WTC11 (cell line): ENCODE data around the gene KDM2A. TPM values are rescaled to one million over a fixed set of nuclear protein-coding genes. Genes with fewer than 3 reads are reported as not detected.

Source experiments
- ATAC-seq: fragments of 200-7000 bp; cut with Tn5 transposase; 2 replicates; pipeline ENCODE4 v1.10.0; 2021; ENCODE audit warnings: mild to moderate bottlenecking, moderate library complexity
- CTCF ChIA-PET: fragments of 300-600 bp; sonication (Branson Sonifier 250); formaldehyde crosslinking; loops from one replicate; lab custom pipeline; 2021; ENCODE audit warnings: antibody characterized with exemption; lab: Charles Lee
- POLR2A ChIA-PET: fragments of 350-600 bp; sonication (Branson Sonifier 250); formaldehyde crosslinking; loops from one replicate; lab custom pipeline; 2021; ENCODE audit warnings: antibody characterized with exemption; lab: Charles Lee
- DNase-seq: peaks from one replicate; pipeline ENCODE4 v3.0.0; 2021; ENCODE audit warnings: low spot score
- H3K27ac Mint-ChIP-seq: 2 replicates; pipeline ENCODE4 v1.8.0; 2021; ENCODE audit warnings: mixed read lengths
- H3K27me3 Mint-ChIP-seq: 2 replicates; pipeline ENCODE4 v1.8.0; 2021; ENCODE audit warnings: low read depth, mild to moderate bottlenecking, moderate library complexity, mixed read lengths
- H3K36me3 Mint-ChIP-seq: 2 replicates; pipeline ENCODE4 v1.8.0; 2021; ENCODE audit warnings: mixed read lengths
- H3K4me1 Mint-ChIP-seq: 2 replicates; pipeline ENCODE4 v1.8.0; 2022; ENCODE audit warnings: mixed read lengths
- H3K4me3 Mint-ChIP-seq: 2 replicates; pipeline ENCODE4 v1.8.0; 2021; ENCODE audit warnings: mild to moderate bottlenecking, moderate library complexity, mixed read lengths
- H3K9me3 Mint-ChIP-seq: 2 replicates; pipeline ENCODE4 v1.8.0; 2021; ENCODE audit warnings: mixed read lengths
- ATF1 ChIP-seq: sonication (generic); formaldehyde crosslinking; IDR thresholded peaks from 2 replicates; pipeline ENCODE4 v1.8.1; 2023; ENCODE audit warnings: mild to moderate bottlenecking, moderate library complexity, missing genetic modification reagents
- EMX1 ChIP-seq: fragments of 250-450 bp; sonication (Bioruptor Pico); IDR thresholded peaks from 2 replicates; pipeline ENCODE4 v1.8.0; 2021; ENCODE audit warnings: mild to moderate bottlenecking
- FOXJ3 ChIP-seq: sonication (generic); formaldehyde crosslinking; IDR thresholded peaks from 2 replicates; pipeline ENCODE4 v1.9.0; 2021; ENCODE audit warnings: missing genetic modification reagents, mild to moderate bottlenecking, borderline replicate concordance
- FOXK1 ChIP-seq: sonication (generic); formaldehyde crosslinking; IDR thresholded peaks from 2 replicates; pipeline ENCODE4 v1.8.0; 2022; ENCODE audit warnings: mild to moderate bottlenecking, moderate library complexity, missing genetic modification reagents
- FOXP1 ChIP-seq: sonication (generic); formaldehyde crosslinking; IDR thresholded peaks from 2 replicates; pipeline ENCODE4 v1.8.0; 2022; ENCODE audit warnings: missing genetic modification reagents, mild to moderate bottlenecking, moderate library complexity, borderline replicate concordance
- GRHL2 ChIP-seq: fragments of 250-450 bp; sonication (Bioruptor Pico); IDR thresholded peaks from 2 replicates; pipeline ENCODE4 v1.8.0; 2022; ENCODE audit warnings: mild to moderate bottlenecking, moderate library complexity; ENCODE audit not compliant: insufficient replicate concordance, severe bottlenecking
- MYBL2 ChIP-seq: sonication (generic); formaldehyde crosslinking; IDR thresholded peaks from 2 replicates; pipeline ENCODE4 v1.8.1; 2023; ENCODE audit warnings: mild to moderate bottlenecking, moderate library complexity, missing genetic modification reagents
- SMAD3 ChIP-seq: sonication (generic); formaldehyde crosslinking; IDR thresholded peaks from 2 replicates; pipeline ENCODE4 v1.8.0; 2022; ENCODE audit warnings: missing genetic modification reagents, mild to moderate bottlenecking, borderline replicate concordance
- SOX15 ChIP-seq: fragments of 250-450 bp; sonication (Bioruptor Pico); IDR thresholded peaks from 2 replicates; pipeline ENCODE4 v1.9.0; 2021; ENCODE audit warnings: mild to moderate bottlenecking
- TEAD4 ChIP-seq: sonication (generic); formaldehyde crosslinking; IDR thresholded peaks from 2 replicates; pipeline ENCODE4 v1.8.0; 2022; ENCODE audit warnings: mild to moderate bottlenecking, missing genetic modification reagents
- TP53 ChIP-seq: sonication (generic); formaldehyde crosslinking; IDR thresholded peaks from 2 replicates; pipeline ENCODE4 v1.8.1; 2023; ENCODE audit warnings: mild to moderate bottlenecking, missing genetic modification reagents
- ZNF423 ChIP-seq: fragments of 250-450 bp; sonication (Bioruptor Pico); IDR thresholded peaks from 2 replicates; pipeline ENCODE4 v2.1.2; 2022; ENCODE audit warnings: mild to moderate bottlenecking, moderate library complexity
- total RNA-seq: library from RNA; stranded (reverse); gene quantifications from 3 replicates; pipeline ENCODE4 v1.2.3, GENCODE V29; 2021
- TF ChIP-seq, protein P1 (sequence below): sonication (generic); formaldehyde crosslinking; IDR thresholded peaks from 2 replicates; pipeline ENCODE4 v1.8.0; 2023; ENCODE audit warnings: missing genetic modification reagents
- TF ChIP-seq, protein P2 (sequence below): sonication (generic); formaldehyde crosslinking; IDR thresholded peaks from 2 replicates; pipeline ENCODE4 v1.8.0; 2022; ENCODE audit warnings: missing genetic modification reagents
- TF ChIP-seq, protein P3 (sequence below): fragments of 250-450 bp; sonication (Bioruptor Pico); IDR thresholded peaks from 2 replicates; pipeline ENCODE4 v1.8.0; 2021; ENCODE audit warnings: mild to moderate bottlenecking
- TF ChIP-seq, protein P4 (sequence below): sonication (generic); formaldehyde crosslinking; IDR thresholded peaks from 2 replicates; pipeline ENCODE4 v1.8.0; 2023; ENCODE audit warnings: mild to moderate bottlenecking, missing genetic modification reagents
- TF ChIP-seq, protein P5 (sequence below): sonication (generic); formaldehyde crosslinking; IDR thresholded peaks from 2 replicates; pipeline ENCODE4 v1.8.0; 2023; ENCODE audit warnings: missing genetic modification reagents, mild to moderate bottlenecking, borderline replicate concordance
- TF ChIP-seq, protein P6 (sequence below): sonication (generic); formaldehyde crosslinking; IDR thresholded peaks from 2 replicates; pipeline ENCODE4 v1.8.1; 2023; ENCODE audit warnings: mild to moderate bottlenecking, missing genetic modification reagents, moderate library complexity

KDM2A gene
- total RNA-seq, 1 experiment from 2014 or later = 58.0 TPM

DNA sequence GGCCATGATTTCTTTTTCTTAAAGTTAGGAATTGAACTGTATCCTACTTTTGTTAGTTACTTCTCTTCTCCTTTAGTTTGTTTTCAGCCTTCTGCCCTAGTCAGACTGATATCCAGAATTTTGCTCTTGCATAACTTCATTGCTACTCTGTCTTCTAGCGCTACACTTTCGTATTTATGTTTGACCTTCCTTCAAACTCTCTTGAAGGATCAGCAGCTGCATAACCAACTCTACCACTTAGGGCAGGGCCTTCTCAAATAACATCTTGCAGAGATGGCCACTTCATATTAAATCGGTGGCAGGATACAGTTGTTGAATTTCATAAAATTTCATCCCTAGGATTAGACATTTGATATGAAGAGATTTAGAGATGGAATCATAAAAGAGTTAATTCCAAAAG, 43.9 kb downstream of the KDM2A start (continued):
- TF ChIP-seq, protein P1, sequence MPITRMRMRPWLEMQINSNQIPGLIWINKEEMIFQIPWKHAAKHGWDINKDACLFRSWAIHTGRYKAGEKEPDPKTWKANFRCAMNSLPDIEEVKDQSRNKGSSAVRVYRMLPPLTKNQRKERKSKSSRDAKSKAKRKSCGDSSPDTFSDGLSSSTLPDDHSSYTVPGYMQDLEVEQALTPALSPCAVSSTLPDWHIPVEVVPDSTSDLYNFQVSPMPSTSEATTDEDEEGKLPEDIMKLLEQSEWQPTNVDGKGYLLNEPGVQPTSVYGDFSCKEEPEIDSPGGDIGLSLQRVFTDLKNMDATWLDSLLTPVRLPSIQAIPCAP (CRISPR knock-in tag) = no peak
- TF ChIP-seq FOXK1 (no peak), TEAD4 (CRISPR knock-in tag) (no peak), SMAD3 (no peak), ZNF423 (CRISPR knock-in tag) (no peak), GRHL2 (no peak), ATF1 (CRISPR knock-in tag) (no peak), FOXP1 (CRISPR knock-in tag) (no peak), SOX15 (CRISPR knock-in tag) (no peak), FOXJ3 (no peak), EMX1 (CRISPR knock-in tag) (no peak)
- TF ChIP-seq, protein P2, sequence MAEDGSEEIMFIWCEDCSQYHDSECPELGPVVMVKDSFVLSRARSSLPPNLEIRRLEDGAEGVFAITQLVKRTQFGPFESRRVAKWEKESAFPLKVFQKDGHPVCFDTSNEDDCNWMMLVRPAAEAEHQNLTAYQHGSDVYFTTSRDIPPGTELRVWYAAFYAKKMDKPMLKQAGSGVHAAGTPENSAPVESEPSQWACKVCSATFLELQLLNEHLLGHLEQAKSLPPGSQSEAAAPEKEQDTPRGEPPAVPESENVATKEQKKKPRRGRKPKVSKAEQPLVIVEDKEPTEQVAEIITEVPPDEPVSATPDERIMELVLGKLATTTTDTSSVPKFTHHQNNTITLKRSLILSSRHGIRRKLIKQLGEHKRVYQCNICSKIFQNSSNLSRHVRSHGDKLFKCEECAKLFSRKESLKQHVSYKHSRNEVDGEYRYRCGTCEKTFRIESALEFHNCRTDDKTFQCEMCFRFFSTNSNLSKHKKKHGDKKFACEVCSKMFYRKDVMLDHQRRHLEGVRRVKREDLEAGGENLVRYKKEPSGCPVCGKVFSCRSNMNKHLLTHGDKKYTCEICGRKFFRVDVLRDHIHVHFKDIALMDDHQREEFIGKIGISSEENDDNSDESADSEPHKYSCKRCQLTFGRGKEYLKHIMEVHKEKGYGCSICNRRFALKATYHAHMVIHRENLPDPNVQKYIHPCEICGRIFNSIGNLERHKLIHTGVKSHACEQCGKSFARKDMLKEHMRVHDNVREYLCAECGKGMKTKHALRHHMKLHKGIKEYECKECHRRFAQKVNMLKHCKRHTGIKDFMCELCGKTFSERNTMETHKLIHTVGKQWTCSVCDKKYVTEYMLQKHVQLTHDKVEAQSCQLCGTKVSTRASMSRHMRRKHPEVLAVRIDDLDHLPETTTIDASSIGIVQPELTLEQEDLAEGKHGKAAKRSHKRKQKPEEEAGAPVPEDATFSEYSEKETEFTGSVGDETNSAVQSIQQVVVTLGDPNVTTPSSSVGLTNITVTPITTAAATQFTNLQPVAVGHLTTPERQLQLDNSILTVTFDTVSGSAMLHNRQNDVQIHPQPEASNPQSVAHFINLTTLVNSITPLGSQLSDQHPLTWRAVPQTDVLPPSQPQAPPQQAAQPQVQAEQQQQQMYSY (CRISPR knock-in tag) = no peak
- TF ChIP-seq, protein P3, sequence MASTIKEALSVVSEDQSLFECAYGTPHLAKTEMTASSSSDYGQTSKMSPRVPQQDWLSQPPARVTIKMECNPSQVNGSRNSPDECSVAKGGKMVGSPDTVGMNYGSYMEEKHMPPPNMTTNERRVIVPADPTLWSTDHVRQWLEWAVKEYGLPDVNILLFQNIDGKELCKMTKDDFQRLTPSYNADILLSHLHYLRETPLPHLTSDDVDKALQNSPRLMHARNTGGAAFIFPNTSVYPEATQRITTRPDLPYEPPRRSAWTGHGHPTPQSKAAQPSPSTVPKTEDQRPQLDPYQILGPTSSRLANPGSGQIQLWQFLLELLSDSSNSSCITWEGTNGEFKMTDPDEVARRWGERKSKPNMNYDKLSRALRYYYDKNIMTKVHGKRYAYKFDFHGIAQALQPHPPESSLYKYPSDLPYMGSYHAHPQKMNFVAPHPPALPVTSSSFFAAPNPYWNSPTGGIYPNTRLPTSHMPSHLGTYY (CRISPR knock-in tag) = no peak
- TF ChIP-seq, protein P4, sequence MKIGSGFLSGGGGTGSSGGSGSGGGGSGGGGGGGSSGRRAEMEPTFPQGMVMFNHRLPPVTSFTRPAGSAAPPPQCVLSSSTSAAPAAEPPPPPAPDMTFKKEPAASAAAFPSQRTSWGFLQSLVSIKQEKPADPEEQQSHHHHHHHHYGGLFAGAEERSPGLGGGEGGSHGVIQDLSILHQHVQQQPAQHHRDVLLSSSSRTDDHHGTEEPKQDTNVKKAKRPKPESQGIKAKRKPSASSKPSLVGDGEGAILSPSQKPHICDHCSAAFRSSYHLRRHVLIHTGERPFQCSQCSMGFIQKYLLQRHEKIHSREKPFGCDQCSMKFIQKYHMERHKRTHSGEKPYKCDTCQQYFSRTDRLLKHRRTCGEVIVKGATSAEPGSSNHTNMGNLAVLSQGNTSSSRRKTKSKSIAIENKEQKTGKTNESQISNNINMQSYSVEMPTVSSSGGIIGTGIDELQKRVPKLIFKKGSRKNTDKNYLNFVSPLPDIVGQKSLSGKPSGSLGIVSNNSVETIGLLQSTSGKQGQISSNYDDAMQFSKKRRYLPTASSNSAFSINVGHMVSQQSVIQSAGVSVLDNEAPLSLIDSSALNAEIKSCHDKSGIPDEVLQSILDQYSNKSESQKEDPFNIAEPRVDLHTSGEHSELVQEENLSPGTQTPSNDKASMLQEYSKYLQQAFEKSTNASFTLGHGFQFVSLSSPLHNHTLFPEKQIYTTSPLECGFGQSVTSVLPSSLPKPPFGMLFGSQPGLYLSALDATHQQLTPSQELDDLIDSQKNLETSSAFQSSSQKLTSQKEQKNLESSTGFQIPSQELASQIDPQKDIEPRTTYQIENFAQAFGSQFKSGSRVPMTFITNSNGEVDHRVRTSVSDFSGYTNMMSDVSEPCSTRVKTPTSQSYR = no peak

DNA sequence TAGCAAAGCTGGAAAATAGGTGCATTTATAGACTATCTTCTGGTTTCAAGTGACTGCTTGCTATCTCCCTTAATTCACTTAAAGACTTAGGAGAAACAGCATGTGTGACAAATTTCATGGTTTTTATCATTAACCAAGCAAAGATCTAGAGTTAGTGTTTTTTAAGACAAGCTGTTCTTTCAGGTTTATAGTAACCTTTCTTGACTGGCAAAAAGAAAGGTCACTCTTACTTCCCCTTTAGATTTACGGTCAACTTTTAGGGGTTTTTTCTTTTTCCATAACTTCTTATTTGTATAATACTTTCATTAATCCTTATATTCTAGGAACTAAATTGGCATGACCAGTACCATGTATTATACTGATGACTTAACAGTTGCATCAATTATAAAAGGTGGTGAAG, 46.6 kb downstream of the KDM2A start:
- POLR2A ChIA-PET = no interaction called here
- TF ChIP-seq, protein P5, sequence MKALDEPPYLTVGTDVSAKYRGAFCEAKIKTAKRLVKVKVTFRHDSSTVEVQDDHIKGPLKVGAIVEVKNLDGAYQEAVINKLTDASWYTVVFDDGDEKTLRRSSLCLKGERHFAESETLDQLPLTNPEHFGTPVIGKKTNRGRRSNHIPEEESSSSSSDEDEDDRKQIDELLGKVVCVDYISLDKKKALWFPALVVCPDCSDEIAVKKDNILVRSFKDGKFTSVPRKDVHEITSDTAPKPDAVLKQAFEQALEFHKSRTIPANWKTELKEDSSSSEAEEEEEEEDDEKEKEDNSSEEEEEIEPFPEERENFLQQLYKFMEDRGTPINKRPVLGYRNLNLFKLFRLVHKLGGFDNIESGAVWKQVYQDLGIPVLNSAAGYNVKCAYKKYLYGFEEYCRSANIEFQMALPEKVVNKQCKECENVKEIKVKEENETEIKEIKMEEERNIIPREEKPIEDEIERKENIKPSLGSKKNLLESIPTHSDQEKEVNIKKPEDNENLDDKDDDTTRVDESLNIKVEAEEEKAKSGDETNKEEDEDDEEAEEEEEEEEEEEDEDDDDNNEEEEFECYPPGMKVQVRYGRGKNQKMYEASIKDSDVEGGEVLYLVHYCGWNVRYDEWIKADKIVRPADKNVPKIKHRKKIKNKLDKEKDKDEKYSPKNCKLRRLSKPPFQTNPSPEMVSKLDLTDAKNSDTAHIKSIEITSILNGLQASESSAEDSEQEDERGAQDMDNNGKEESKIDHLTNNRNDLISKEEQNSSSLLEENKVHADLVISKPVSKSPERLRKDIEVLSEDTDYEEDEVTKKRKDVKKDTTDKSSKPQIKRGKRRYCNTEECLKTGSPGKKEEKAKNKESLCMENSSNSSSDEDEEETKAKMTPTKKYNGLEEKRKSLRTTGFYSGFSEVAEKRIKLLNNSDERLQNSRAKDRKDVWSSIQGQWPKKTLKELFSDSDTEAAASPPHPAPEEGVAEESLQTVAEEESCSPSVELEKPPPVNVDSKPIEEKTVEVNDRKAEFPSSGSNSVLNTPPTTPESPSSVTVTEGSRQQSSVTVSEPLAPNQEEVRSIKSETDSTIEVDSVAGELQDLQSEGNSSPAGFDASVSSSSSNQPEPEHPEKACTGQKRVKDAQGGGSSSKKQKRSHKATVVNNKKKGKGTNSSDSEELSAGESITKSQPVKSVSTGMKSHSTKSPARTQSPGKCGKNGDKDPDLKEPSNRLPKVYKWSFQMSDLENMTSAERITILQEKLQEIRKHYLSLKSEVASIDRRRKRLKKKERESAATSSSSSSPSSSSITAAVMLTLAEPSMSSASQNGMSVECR (CRISPR knock-in tag) = no peak
- TF ChIP-seq SOX15 (CRISPR knock-in tag) = no peak
- no peak for TF ChIP-seq TP53 (CRISPR knock-in tag)
- TF ChIP-seq MYBL2 (CRISPR knock-in tag) = no peak
- TF ChIP-seq, protein P6, sequence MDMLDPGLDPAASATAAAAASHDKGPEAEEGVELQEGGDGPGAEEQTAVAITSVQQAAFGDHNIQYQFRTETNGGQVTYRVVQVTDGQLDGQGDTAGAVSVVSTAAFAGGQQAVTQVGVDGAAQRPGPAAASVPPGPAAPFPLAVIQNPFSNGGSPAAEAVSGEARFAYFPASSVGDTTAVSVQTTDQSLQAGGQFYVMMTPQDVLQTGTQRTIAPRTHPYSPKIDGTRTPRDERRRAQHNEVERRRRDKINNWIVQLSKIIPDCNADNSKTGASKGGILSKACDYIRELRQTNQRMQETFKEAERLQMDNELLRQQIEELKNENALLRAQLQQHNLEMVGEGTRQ = no peak
- TF ChIP-seq, all 79 proteins: peak for 0
- ATAC-seq (no peak), DNase-seq (no peak)
- no peak overlapping the region for H3K4me3 Mint-ChIP-seq
- H3K36me3 Mint-ChIP-seq = peaks cover 8% of the 10 kb centered on the region
- H3K27ac Mint-ChIP-seq = 0 out of 2 replicates have a peak overlapping the region, but pooled peaks have one; percentile 78
- no peaks in the 10 kb centered on the region for H3K27me3 Mint-ChIP-seq
- no peaks in the 10 kb centered on the region for H3K4me1 Mint-ChIP-seq
- no peaks in the 10 kb centered on the region for H3K9me3 Mint-ChIP-seq
- CTCF ChIA-PET = interaction anchor here (1.2 to 1.5 kb wide), 2 partner anchors 70 to 84 kb away, joined by 3 to 4 read pairs; no protein-coding TSS in a partner anchor
